EH (cell line): Measurements from ENCODE around the gene MFAP4.

ENCODE experiments used
- DNase-seq: peaks from one replicate; pipeline ENCODE4 v3.0.0-alpha.2; 2015; ENCODE audit warnings: low read depth

Gene MFAP4

GRCh38 chr17:19348081-19348650 lies 38.8 kb downstream of the MFAP4 start:
- DNase-seq = no peak

GRCh38 chr17:19347323-19348080 lies 39.5 kb downstream of the MFAP4 start:
- no peak for DNase-seq

GRCh38 chr17:19346351-19347255 lies 40.4 kb downstream of the MFAP4 start:
- peak; percentile 89 for DNase-seq

DNA sequence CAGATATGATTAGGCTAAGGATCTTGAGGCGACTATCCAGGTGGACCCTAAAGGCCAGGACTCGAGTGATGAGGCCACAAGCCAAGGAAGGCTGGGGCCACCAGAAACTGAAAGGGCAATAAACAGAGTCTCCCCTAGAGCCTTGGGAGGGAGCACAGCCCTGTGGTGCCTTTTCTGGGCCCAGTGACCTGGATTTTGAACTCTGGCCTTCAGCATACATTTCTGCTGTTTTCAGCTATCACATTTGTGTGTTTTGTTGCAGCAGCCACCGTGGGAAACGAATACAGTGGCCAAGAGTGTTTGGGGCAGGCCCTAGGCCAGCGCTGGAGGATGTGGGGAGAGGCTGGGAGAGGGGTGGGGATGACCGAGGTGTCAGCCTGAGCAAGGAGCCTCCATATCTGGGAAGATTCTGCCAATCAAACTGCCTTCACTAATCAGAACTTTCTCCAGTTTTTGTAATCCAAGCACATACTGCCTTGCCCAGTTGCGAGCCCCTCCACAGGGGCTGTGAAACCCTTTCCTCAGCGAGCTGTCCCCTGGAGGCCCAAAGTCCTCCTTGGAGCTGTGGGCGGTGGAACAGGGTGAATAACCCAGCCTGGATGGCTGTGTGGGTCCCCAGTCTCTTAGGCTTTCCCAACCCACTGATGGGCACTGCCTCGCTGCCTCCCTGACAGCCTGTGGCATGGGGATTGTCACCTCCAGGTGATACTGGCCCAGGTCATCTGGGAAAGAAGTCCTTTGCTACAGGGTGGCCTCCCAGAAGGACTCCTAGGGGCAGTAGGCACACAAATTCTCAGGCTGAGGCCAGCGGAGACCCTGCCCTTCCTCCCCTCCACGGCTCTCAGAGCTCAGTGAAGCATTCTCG lies 41.3 kb downstream of the MFAP4 start:
- DNase-seq = no peak

DNA sequence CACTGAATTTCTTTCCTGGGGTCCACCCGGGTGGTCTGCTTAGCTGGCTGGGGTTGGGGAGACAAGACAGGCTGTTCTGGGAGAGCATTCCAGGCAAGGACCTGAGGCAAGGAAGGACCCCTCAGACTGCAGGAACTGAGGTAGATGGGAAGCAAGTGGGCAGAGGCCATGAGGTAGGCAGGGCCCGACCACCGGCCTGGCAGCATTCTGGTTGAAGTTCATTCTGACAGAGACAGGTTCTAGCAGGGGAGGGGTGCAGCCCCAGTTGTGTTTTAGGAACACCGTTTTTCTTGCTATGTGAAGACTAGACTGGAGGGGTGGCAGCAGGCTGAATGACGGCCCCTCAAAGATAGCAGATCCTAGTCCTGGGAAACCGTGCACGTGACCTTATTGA lies 41.9 kb downstream of the MFAP4 start:
- DNase-seq = no peak

DNA sequence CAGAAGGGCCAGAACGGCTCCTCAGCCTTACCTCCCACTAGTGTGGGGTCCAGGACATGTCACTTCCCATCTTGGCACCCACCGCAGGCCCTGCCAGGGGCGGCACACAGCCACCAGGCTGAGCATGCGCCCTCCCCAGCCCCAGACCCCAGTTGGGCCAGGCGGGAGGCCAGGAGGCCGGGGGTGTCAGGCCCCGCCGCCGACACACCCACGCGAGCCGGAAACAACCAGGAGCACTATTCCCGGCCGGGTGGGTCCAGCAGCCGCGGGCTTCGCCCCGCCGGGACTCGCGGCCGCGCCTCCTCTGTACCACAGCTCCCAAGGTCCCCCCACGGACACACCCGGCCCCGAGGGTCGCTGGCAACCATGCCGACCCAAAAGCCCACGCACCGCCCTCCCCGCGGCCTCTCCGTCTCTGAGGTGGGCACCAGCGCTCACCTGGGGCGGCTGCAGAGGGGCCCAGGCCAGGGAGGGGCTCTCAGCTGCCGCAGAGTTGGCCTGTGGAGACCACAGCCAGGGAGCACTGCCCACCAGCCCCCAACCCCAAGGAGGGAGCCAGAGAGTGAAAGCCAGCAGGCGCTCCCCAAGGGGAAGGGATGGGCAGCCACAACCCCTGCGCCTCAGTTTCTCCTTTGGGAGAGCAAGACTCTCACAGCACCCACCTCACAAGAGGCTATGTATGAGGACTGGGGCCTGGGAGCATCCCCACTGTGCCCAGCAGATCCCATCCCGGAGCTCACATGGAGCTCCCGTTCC lies 42.5 kb downstream of the MFAP4 start:
- DNase-seq = no peak

DNA sequence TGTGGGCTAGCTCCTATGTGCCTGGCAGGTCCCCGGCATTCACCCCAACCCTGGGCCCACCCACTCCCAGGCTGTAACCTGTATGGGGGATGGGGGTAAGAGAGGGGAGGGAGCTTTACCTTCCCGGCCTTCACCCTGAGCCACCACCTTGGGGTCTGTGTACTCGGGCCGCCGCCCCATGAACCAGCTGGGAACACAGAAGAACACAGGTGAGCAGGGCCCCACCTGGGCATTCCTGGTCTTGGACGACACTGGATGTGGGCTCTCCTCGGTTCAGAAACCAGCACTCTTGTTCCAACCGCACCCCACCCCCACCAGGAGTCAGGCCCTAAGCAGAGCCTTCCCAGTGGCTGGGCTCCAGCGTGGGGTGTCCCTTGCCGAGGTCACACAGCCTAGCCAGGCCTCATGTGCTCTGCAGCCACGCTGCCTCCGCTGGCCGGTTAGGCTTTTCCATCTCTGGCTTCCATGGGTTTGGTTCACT lies 43.3 kb downstream of the MFAP4 start:
- no peak for DNase-seq

DNA sequence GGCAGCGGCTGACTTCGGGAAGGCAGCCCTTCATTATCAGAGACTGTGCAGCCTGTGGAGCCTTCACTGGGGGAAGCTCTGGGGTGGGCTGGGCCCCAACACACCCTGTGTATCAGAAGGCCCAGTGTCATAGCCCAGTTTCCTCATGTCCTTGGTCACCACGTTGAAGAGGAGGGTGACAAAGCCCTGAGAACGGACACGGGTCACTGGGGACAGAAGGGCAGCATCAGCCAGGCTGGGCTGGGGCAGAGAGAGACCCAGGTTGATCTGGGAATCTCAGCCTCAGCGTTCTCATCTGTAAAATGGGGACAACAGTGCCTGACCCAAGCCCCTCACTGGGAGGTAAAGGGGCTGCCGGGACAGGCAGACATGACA lies 43.7 kb downstream of the MFAP4 start:
- no peak for DNase-seq

DNA sequence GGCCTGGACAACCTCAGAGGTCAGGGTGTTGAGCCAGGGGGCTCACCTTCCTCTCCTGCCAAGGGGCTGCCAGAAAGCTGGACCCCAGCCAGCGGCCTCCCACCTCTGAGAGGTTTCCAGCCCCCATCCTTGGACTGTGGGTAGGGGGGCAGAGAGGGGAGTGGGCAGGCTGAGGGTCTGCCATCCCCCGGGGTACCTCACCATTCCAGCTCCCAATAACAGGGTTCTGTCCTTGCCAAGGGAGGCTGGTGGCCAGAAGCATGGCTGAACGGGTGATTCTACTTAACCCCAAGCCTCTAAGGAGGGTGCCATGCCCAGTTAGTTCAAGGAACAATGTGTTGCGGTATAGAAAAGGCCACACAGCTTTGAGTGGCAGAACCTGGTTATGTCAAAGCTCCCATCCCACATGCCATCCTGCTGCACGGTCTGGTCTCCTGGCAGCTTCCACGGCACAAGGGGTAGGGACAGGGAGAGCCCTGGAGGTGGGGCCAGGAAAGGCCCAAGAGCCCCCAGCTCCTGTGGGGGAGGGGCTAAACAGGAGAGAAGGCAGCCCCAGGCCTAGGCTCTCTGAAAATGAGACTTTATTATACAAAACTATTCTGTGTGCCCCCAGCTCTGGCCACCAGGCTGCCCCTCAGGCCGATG lies 44.3 kb downstream of the MFAP4 start:
- DNase-seq = no peak

- peak; percentile 46 for DNase-seq
Observed at GRCh38 chr17:19341641-19342610, 45.1 kb downstream of the MFAP4 start.

DNA sequence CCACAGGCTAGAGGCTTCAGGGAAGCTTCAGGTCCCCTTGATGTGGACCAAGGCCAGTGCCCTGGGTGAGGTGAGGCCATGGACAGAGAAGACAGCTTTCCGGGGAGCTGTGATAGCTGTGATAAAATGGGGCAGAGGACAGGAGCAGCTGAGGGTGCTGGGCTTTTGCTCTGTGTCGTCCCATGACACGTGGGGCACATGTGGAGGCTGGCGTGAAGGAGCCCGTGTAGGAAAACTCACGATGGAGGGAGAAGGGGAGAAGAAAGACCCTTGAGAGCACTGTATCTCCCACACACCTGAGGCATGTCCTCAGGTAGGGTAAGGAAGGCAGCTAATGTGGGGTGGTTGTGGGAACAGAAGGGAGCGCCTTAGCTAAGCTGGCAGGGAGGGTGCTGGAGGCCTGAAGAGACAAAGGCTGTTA lies 45.8 kb downstream of the MFAP4 start:
- no peak for DNase-seq

DNA sequence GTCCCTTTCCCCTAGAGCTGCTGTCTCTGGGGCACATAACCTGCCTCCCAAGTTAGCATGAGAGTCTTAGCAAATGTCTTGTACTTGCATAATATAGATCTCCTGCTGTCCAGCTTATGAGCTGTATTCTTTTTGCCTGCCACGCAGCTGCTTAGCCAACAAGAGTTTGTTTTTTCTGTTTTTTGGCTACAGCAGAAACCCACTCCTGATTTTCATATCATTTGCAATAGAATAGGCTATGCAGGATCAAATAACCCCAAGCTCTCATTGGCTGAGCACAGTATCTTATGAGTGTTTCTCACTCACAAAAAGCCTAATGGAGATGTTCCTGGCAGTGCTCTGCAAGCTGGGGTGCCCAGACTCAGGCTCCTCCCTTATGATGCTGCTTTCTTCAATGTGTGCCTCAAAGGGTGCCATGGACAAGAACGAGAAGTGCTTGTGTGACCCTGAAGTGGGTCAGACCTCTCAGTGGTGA lies 47.6 kb downstream of the MFAP4 start:
- no peak for DNase-seq

DNA sequence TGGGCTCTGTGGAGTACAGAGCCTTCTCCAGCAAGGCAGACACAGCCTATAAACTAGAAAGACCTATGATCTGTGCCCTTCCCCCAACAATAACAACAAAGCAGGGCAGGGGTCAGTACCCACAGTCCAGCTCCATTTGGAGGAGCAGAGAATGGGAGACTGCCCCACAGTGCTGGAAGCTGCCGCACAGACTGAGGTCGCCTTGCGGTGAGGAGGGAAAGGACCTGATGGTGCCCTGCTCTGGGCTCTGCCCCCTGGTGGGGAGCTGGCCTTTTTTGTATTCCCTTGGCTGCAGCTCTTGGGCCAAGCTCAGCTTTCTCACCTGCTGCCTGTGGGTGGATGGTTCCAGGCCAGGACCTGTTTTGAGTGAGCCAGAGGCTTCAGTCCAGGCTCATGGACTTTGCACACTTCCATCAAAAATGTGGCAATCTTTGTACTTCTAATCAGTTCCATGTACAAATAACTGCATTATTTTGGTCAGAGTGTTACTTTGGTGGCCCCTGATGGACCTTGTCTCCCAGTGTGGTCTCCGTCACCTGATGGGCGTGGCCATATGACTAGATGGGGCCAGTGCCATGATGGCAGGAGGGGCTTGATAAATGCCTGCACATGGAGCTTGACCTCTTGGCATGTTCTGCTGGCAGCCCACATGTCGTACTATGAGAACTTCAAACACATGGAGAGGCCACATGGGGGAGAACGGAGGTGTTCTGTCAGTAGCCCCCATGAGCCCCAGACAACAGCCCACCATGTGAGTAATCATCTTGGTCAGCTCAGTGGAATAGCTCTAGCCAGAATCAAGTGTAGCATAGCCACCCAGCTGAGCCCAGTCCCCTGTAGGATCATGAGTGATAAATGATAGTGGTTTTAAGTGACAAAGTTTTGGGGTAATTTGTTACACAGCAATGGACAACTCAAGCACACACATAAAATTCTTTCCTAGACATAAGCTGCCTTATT lies 48.7 kb downstream of the MFAP4 start:
- DNase-seq = peak; percentile 44

- DNase-seq = no peak
Observed at GRCh38 chr17:19337712-19338023, 49.3 kb downstream of the MFAP4 start.

- DNase-seq = no peak
Observed at GRCh38 chr17:19336938-19337711, 49.9 kb downstream of the MFAP4 start.

DNA sequence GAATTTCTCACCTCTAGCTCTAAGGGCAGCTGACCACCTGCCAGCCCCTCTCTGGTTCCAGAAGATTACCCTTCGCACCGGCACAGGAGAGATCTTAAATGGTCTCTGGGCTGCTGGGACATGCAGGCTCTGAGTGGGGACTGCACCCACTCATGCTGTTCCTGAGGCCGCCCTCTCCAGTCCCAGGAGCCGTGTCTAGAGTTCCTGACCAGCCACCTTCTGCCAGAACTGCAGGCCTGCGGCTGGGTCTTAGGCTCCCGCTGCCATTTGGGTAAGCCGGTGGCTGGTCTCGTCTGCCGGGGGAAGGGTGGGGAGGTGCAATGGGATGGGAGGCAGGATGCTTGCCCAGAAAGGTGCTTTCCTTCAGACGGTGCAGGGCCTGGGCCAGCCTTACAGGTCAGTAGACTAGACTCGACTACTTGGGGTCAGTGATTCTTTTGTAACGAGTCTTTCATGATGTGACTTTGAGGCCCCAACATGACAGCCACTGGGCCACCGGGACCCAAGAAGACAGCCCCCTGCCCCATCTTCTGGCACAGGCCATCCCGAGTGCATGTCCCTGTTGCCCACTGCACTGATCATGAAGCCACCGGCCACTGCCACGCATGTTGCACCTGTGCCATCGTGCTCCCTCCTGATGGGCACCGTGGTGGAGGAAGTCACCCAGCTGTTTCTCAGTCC lies 50.9 kb downstream of the MFAP4 start:
- DNase-seq = no peak

DNA sequence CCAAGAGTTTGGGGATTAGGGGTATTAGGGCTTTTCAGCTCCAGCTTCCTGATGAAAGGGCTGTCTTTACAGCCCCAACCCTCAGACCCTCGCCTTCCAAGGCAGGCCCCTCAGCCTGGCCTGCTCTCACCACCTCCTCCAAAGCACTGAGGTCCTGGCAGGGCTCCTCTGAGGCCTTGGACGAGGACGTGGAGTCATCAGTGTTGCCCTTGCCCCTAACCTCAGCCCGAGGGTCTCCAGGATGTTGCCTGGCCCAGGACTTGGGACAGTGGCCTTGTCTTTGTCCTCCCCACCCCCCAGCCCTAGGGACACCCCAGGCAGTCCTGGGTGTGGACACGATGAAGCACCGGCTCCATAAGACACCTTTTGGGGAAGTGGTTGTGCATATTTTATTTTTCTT lies 52.7 kb downstream of the MFAP4 start:
- no peak for DNase-seq
